ENCODE measurements around the gene DCTN5. TPM values are rescaled to one million over a fixed set of nuclear protein-coding genes. Genes with fewer than 3 reads are reported as not detected.

Gene DCTN5
- total RNA-seq, 2 donors from 2014 or later, result 61.5 to 62.1 TPM

DNA sequence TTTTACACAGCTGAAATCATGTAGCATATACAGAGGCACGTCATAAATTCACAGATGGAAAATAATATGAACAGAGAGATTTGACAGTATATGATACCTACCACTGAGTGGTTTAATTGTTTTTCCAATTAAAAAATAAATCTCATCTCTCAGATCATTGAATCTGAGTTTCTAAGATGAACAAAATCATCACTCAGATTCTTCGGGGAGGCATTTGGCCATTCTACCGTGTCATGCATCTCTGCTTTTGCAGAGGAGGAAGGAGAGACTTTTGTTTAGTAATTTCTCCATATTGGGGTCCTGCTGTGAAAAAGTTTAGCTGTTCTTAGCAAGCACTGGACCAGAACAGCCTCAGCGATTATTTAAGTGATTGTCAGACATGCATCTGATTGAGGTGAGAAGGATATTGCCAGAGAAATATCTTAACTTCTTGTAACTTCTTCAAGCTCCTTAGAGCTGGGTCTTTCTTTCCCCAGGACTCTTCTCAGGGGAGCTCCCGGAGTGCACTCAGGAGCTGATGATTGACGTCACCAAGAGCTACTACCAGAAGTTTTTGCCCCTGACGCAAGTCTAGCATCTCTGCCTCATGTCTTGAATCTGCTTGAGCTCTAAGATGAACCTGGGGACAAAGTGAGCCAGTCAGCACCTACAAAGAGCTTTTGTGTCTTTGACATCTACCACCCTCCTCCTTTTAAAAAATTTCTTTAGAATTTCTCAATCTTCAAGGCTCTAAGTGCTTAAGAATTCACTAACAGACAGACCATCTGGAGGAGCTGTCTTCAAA is 25.5 kb downstream of the DCTN5 start:
- TF ChIP-seq, protein P1, sequence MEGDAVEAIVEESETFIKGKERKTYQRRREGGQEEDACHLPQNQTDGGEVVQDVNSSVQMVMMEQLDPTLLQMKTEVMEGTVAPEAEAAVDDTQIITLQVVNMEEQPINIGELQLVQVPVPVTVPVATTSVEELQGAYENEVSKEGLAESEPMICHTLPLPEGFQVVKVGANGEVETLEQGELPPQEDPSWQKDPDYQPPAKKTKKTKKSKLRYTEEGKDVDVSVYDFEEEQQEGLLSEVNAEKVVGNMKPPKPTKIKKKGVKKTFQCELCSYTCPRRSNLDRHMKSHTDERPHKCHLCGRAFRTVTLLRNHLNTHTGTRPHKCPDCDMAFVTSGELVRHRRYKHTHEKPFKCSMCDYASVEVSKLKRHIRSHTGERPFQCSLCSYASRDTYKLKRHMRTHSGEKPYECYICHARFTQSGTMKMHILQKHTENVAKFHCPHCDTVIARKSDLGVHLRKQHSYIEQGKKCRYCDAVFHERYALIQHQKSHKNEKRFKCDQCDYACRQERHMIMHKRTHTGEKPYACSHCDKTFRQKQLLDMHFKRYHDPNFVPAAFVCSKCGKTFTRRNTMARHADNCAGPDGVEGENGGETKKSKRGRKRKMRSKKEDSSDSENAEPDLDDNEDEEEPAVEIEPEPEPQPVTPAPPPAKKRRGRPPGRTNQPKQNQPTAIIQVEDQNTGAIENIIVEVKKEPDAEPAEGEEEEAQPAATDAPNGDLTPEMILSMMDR (IDR thresholded peaks at IDR 0.05), result no peak
- DNase-seq, result no peak
- Histone ChIP-seq H3K4me1 (no peaks in the 10 kb centered on the region), H3K4me3 (no peak overlapping the region), H3K27me3 (no peaks in the 10 kb centered on the region), H3K27ac (no peak overlapping the region), H3K9ac (ENCODE audit: low read depth in 2 of 2, low read length in 2 of 2) (no peak overlapping the region), H3K9me3 (no peaks in the 10 kb centered on the region), H3K36me3 (peaks cover 15% of the 10 kb centered on the region)
- intact Hi-C loops (cut with DNase I), result no loop called here

- TF ChIP-seq, protein P1 (IDR thresholded peaks at IDR 0.05), result no peak
- no peaks in the 10 kb centered on the region for H3K27me3 ChIP-seq
- no peaks in the 10 kb centered on the region for H3K4me1 ChIP-seq
- H3K4me3 ChIP-seq, result no peak overlapping the region
- intact Hi-C loops (cut with DNase I), result no loop called here
- H3K36me3 ChIP-seq, result peaks cover 15% of the 10 kb centered on the region
- H3K9me3 ChIP-seq, result no peaks in the 10 kb centered on the region
- no peak overlapping the region for H3K9ac ChIP-seq (ENCODE audit: low read depth in 2 of 2, low read length in 2 of 2)
- H3K27ac ChIP-seq, result no peak overlapping the region
- no peak for DNase-seq
Observed at GRCh38 chr16:23667355-23667659, 26.0 kb downstream of the DCTN5 start.

DNA sequence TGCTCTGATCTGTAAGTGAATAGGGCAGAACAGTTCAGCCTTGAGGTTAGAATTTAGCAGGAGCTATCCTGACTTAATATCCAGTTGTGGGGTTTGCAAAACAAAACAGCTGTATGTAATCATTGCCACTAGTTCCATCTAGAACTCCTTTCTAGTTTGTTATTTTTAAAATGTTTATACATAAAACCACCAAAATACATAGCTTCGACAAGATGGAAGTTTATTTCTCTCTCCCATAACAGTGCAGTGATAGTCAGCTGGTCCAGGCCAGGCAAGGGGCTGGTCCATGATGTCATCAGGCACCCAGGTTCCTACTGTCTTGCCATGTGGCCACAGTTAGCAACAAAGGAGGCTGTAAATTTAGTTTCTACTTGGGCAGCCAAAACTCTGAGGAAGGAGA is 27.0 kb downstream of the DCTN5 start:
- TF ChIP-seq, protein P1 (IDR thresholded peaks at IDR 0.05), result no peak
- DNase-seq, result no peak
- no peaks in the 10 kb centered on the region for H3K9me3 ChIP-seq
- intact Hi-C loops (cut with DNase I), result no loop called here
- no peaks in the 10 kb centered on the region for H3K4me1 ChIP-seq
- H3K4me3 ChIP-seq, result no peak overlapping the region
- no peak overlapping the region for H3K9ac ChIP-seq (ENCODE audit: low read depth in 2 of 2, low read length in 2 of 2)
- H3K27ac ChIP-seq, result no peak overlapping the region
- no peaks in the 10 kb centered on the region for H3K27me3 ChIP-seq
- peaks cover 15% of the 10 kb centered on the region for H3K36me3 ChIP-seq

DNA sequence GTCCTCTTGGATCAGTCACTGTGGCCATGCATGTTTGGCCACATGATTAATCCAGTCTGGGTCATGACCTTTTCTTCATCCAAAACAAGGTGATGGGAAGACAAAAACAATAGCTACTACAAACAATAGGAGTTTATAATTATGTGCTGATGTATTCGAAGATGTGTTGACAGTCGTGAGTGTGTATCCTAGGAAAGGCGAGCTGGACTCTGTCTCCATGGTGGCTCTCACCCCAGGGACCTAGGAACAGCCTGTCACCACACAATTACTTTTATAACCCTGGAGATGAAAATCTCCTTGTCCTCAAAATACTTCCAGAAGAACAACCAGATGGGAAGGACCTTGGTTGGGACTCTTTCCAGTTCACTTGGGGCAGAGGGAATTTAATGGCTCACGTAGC is 27.6 kb downstream of the DCTN5 start:
- H3K27me3 ChIP-seq, result no peaks in the 10 kb centered on the region
- TF ChIP-seq, protein P1 (IDR thresholded peaks at IDR 0.05), result no peak
- no peak overlapping the region for H3K27ac ChIP-seq
- peaks cover 15% of the 10 kb centered on the region for H3K36me3 ChIP-seq
- no peak overlapping the region for H3K9ac ChIP-seq (ENCODE audit: low read depth in 2 of 2, low read length in 2 of 2)
- no peak for DNase-seq
- H3K4me3 ChIP-seq, result no peak overlapping the region
- intact Hi-C loops (cut with DNase I), result no loop called here
- no peaks in the 10 kb centered on the region for H3K4me1 ChIP-seq
- H3K9me3 ChIP-seq, result no peaks in the 10 kb centered on the region

- Histone ChIP-seq H3K27me3 (no peaks in the 10 kb centered on the region), H3K36me3 (peaks cover 15% of the 10 kb centered on the region), H3K9me3 (no peaks in the 10 kb centered on the region), H3K9ac (ENCODE audit: low read depth in 2 of 2, low read length in 2 of 2) (no peak overlapping the region), H3K4me3 (no peak overlapping the region), H3K27ac (no peak overlapping the region), H3K4me1 (no peaks in the 10 kb centered on the region)
- DNase-seq, result no peak
- intact Hi-C loops (cut with DNase I), result no loop called here
- TF ChIP-seq, protein P1 (IDR thresholded peaks at IDR 0.05), result no peak
Observed at GRCh38 chr16:23670137-23670776, 29.0 kb downstream of the DCTN5 start.
